ENCODE results near the gene TRPC1.

TRPC1 gene

DNA sequence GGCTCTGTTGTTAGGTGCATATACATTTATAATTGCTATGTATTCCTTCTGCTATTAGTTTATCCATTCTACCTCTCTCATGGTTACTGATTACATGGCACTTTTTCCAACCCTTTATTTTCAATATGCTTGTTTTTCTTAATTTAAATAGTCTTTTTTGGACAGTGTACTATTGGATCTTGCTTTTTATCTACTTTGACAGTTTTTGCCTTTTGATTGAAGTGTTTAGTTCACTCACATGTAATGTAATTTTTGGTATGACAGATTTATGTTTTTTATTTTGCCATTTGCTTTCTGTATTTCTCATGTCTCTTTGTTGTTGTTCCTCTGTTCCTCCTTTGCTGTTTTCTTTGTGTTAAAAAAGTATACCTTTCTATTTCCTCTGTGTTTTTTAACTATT is 44.5 kb downstream of the TRPC1 start:
- no peak for DNase-seq

- no peak for DNase-seq
These were observed 54.1 kb downstream of the TRPC1 start for GRCh38 chr3:142777927-142778326.

- DNase-seq = no peak
These were observed 54.7 kb downstream of the TRPC1 start for GRCh38 chr3:142778541-142778940.

GRCh38 chr3:142779591-142779990 is 55.8 kb downstream of the TRPC1 start:
- no peak for DNase-seq

DNA sequence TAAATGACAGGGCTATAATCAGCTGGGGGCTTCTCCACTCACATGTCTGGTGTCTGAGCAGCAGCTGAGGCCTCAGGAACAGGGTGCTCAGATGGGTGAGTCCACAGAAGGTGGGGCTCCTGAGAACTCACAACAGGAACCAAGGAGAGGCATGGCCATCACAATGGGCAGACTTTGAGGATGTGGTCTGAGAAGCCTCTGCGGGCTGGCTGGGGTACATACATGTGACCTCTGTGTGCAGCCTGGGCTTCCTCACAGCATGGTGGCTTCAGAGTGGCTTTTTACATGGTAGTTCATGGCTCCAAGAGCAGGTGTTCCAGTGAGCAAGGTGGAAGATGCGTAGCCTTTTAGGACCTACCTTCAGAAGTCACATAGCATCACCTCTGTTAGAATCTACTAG is 58.8 kb downstream of the TRPC1 start:
- no peak for DNase-seq

- DNase-seq = no peak
These were observed 60.4 kb downstream of the TRPC1 start for GRCh38 chr3:142784228-142784627.

DNA sequence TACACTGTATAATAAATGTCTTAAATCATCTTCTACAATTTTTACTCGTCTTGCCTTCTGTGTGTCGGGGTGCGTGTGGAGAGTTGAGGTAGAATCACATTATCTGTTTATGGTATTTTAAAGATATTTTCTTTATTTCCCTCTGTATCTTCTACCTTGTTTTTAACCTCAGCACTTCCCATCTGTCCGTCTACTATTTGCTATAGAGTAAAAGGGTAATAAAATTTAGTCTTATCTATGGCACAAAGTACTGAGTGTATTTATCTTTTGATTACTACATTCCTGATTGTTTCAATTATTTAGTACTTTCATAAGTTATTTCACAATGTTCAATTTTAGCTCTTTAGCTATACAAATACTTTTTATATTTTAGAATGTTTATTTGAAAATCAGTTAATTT is 62.2 kb downstream of the TRPC1 start:
- DNase-seq = no peak

- peak; percentile 71 for DNase-seq
These were observed 63.9 kb downstream of the TRPC1 start for GRCh38 chr3:142787719-142788118.

DNA sequence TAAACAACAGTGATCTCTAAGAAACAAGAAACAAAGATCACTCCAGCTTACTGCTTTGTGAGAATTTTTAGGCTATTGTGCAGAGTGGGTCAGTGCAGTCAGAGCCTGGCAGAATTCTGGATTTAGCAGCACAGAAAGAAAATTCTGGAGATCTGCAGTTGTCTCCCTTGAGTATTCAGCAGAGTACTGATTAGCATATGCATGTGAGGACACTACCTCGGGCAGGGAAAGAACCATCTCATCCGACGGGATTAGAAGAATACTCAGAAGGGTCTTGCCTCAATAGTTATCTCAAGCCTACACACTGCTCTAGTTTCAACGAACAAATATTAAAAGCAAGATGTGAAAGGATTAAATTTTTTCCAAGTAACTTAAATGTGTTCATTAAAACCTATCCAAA is 70.7 kb downstream of the TRPC1 start:
- DNase-seq = no peak

DNA sequence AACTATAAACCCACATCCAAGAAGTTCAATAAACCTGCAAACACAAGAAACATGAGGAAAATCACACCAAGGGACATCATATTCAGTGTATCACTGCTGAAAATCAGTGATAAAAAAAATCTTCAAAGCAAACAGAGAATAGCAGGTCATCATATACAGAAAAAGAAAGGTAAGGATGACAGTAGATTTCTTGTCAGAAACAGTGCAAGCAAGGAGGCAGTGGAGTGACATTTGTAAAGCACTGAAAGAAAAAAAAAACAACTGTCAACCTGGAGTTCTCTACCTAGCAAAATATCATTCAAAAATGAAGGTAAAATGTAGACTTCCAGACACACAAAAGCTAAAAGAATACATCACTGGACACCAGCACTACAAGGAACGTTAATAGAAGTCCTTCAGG is 71.5 kb downstream of the TRPC1 start:
- no peak for DNase-seq

DNA sequence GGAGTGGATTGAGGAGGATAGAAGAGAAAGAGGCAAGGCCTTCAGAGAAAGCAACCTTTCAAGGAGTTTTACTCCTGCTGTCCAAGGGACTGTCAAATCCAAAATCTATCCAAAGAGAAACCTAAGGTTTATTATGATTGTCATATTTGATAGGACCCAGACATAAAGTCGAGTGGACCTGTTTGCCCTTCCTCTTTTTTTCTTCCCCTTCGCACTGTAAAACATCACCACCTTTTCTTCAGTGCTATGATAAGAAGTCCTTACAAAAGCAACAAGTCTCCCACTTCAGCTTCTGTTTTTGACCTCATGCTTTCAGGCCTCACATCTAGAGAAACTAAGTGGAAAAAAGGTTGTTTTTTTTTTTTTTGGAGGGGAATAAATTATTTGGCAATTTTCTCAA is 73.0 kb downstream of the TRPC1 start:
- DNase-seq = no peak

DNA sequence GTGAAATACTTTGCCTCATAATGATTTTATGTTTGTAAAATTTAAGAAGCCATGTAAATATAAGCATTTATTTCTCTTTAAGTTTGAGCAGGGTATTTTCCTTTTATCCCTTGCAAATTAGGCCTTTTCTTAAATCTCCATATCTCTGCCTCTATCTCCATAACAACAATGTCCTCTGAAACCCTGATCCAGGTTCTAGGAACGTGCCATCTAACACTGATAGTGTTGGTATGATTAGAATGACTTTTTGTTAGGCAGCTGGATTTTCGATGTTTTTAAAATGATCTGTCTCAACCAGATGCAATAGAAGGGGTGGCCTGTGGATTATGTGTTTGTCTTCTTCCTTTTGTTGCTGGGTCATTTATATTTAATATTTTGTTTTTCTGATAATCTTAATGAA is 77.9 kb downstream of the TRPC1 start:
- no peak for DNase-seq

- no peak for DNase-seq
These were observed 79.1 kb downstream of the TRPC1 start for GRCh38 chr3:142802891-142803290.

- DNase-seq = no peak
These were observed 84.5 kb downstream of the TRPC1 start for GRCh38 chr3:142808103-142808917.

DNA sequence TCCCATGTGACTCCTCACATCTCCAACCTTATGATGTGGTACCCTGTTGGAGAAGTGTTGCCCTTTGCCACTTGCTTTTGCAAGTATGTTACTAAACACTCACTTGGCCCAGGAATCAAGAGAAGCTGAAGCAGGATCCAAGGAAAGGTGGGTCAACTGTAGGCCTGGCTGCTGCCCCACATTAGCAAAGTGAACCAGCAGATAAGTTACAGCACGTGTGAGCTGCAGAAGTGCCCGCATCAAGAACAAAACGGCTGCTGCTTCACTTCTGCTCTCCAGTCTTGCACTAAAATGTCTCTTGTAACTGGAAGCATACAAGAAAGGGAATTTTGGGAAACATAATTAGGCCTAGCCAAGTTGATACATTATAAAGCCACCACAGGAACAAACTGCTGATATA is 85.4 kb downstream of the TRPC1 start:
- no peak for DNase-seq

DNA sequence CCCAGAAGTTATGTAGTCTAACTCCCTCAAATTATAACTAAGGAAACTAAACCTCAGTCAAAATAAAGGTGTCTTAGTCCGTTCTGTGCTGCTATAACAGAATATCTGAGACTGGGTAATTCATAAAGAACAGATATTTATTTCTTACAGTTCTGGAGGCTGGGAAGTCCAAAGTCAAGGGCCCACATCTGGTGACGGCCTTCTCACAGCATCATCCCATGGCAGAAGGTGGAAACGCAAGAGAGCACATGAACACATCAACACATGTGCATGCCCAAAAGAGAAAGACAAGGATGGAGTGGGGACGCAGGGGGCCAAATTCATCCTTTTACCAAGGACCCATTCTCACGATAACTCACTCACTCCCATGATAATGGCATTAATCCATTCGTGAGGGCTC is 92.0 kb downstream of the TRPC1 start:
- DNase-seq = no peak

DNA sequence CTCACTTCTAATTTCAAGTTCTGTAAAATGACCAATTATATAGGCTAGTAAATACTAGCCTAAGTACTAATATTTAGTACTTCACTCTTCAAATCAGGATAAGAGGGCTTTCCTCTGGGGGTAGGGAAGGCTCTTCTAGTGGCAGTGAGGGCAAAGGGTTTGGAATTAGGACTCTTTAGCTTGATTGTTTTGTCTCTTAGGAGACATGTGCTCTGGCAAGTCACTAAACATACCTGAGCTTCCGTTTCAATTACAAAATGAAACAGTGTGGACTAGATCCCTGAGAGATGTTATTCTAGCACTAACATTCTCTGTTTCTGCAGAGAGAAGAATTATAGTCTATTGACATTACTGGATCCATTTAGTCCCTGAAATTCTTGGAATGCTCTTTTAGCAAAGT is 93.5 kb downstream of the TRPC1 start:
- DNase-seq = no peak

GRCh38 chr3:142817897-142818296 is 94.1 kb downstream of the TRPC1 start:
- no peak for DNase-seq

GRCh38 chr3:142818651-142819050 is 94.8 kb downstream of the TRPC1 start:
- no peak for DNase-seq

DNA sequence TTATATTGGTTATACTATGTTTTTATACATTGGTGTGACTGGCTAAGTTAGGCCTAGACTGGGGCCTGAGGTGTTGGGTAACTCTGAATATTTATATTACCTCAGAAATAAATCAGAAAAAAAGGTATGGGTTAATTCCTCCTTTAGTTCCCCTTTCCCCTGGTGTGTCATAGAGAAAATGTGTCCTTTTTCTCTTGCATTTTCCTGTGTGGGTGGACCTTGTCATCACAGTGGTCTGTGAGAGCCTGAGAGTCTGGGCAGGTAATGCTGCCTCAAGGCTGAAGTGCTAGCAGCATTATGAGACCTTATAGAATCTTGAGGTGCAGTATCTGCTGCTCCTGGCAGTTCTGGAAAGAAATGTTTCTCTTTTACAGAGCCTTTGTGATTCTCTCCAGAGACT is 95.3 kb downstream of the TRPC1 start:
- DNase-seq = no peak

DNA sequence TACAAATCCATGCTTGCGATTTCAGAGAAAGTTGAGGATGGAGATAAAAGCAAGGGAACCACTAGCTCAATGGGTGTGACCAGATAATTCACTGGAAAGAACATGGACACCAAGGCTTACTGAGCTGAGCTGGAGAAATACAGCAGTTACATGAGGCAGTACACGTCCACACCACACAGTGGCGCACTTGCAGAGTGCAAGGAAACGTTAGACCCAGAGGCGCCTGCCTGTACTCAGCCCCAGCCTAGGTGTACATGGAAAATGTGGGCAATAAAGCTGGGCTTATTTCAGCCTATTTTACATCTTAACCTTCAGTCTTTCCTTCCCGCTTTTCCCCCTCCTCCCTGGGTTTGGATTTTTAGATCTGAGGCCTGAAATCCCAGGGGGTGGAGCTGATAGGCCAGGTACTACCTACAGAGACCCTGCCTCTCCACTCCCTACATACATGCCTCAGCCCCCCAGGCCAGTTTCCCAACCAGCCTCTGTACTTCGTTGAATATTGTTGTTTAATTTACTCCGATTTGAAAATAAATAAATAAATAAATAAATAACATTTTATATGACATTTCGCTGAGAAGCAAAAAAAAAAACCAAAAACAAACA is 105.0 kb downstream of the TRPC1 start:
- DNase-seq = no peak

DNA sequence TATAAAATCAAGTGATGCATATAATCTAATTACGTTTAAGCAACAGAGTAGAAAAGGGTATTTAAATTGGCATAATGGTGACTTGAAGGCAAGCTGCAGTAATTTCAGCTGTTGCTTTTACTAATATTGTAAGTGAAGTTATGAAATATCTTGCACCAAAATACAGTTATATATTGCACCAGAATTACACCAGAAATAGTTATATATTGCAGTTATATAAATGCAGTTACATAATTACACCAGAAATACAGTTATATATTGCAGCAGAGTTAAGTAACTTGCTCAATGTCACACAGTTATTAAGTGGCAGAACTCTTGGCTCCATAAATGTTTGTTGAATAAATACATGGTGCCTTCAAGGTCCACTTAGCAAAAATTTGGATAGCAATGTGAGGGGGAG is 113.7 kb downstream of the TRPC1 start:
- no peak for DNase-seq

DNA sequence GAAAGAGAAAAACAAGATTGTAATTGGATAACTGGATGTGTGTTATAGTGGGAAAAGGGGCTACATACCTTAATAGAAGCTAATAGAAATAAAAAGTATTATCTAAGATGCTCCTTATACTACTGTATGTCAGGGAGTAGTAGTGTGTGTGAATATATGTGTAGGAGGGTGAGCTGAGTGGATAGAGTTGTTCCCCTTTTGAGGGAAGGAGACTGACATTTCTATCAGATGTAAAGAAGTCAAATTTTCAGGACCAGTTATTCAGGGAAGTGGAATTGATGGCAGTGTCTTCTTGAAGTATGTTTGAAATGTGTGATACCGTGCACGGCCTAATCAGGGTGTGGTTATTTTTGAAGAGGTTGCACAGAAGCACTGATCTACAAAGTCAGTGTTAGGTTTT is 116.0 kb downstream of the TRPC1 start:
- no peak for DNase-seq

DNA sequence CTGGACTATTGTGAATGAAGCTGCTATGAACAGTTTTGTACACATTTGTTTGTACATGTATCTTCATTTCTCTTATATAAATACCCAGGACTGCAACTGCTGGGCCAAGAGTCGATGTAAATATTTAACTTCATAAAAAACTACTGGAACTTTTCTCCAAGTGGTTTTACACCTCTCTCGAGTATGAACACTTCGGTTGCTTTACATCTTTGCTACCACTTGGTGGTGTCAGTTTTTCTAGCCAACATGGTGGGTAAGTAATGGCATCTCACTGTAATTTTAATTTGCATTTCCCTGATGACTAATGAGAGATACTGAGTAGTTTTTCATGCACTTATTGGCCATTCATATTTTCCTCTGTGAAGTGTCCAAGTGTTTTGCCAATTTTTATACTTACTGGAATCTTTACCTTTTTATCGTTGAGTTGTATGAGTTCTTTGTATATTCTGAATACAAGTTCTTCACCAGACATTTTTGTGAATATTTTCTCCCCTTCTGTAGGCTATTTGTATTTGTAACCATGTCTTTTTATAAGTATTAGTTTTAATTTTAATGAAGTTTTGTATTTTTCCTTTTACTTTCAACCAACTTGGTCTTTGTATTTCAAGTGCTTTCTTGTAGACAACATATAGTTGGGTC is 120.6 kb downstream of the TRPC1 start:
- DNase-seq = no peak
